GM12878 (cell line): ENCODE measurements around the gene CNGA4. TPM values are rescaled to one million over a fixed set of nuclear protein-coding genes. Genes with fewer than 3 reads are reported as not detected.

Source experiments
- ATAC-seq: fragments of 200-7000 bp; cut with Tn5 transposase; 3 replicates; pipeline ENCODE4 v1.9.1; 2020; ENCODE audit warnings: mild to moderate bottlenecking, moderate library complexity
- BruUV-seq: library from RNA; stranded (reverse); fragments of 400-500 nt; replicated peaks from 2 replicates; lab custom pipeline; 2021; lab: Mats Ljungman, UMichigan
- CTCF ChIA-PET: fragments of 300-600 bp; sonication (Branson Sonifier 250); formaldehyde crosslinking; extraction: SDS; loops from one replicate; lab custom pipeline; 2021; ENCODE audit warnings: inconsistent platforms; lab: Yijun Ruan, JAX
- POLR2A ChIA-PET: fragments of 350-600 bp; formaldehyde crosslinking; extraction: SDS; loops from one replicate; lab custom pipeline; 2021; ENCODE audit warnings: inconsistent platforms; lab: Charles Lee
- RAD21 ChIA-PET: fragments of 300-600 bp; sonication (Branson Sonifier 250); formaldehyde crosslinking; loops from one replicate; lab custom pipeline; 2023; ENCODE audit warnings: antibody characterized with exemption; ENCODE audit not compliant: unreplicated experiment; lab: Charles Lee
- SMC1A ChIA-PET: fragments of 300-600 bp; sonication (Branson Sonifier 250); formaldehyde crosslinking; loops from one replicate; lab custom pipeline; 2023; ENCODE audit not compliant: unreplicated experiment, uncharacterized antibody; lab: Charles Lee
- DNase-seq: peaks from one replicate; pipeline ENCODE4 v3.0.0-alpha.2; 2011; ENCODE audit warnings: low read depth, low spot score
- FAIRE-seq: peaks from 3 replicates; lab custom pipeline; 2011; peaks lifted over from hg19 to GRCh38; lab: Jason Lieb, UNC
- H2AFZ ChIP-seq: 2 replicates; pipeline ENCODE4 v1.6.0; 2011; ENCODE audit warnings: low read depth, low read length, control low read depth; ENCODE audit not compliant: control insufficient read depth
- H3K27ac ChIP-seq: 2 replicates; pipeline ENCODE4 v1.5.1; 2011; ENCODE audit warnings: control low read depth; ENCODE audit not compliant: control insufficient read depth, insufficient read depth
- H3K27me3 ChIP-seq, 2 experiments: replicated peaks in 1 of 2; 2 replicates each; pipeline versions ENCODE4 v1.6.0 to v1.6.1; 2011; ENCODE audit warnings: low read length in 1 of 2; ENCODE audit not compliant: control insufficient read depth in 2 of 2, insufficient read depth in 2 of 2
- H3K36me3 ChIP-seq, 2 experiments: 2 replicates each; pipeline ENCODE4 v1.5.1; 2011; ENCODE audit warnings: low read length in 1 of 2; ENCODE audit not compliant: control insufficient read depth in 2 of 2, insufficient read depth in 2 of 2
- H3K4me1 ChIP-seq: 2 replicates; pipeline ENCODE4 v1.6.1; 2011; ENCODE audit warnings: mild to moderate bottlenecking, low read length, moderate library complexity, mixed read lengths; ENCODE audit not compliant: control insufficient read depth, insufficient read depth
- H3K4me2 ChIP-seq: 2 replicates; pipeline ENCODE4 v1.6.0; 2011; ENCODE audit warnings: control low read depth; ENCODE audit not compliant: control insufficient read depth, insufficient read depth
- H3K4me3 ChIP-seq: fragments of 200-600 bp; sonication (generic); 2 replicates; pipeline ENCODE4 v1.5.1; 2016
- H3K79me2 ChIP-seq: 2 replicates; pipeline ENCODE4 v1.6.0; 2011; ENCODE audit warnings: low read length; ENCODE audit not compliant: control insufficient read depth, insufficient read depth
- H3K9ac ChIP-seq: 2 replicates; pipeline ENCODE4 v1.8.0; 2011; ENCODE audit warnings: low read length, control low read depth, mixed read lengths; ENCODE audit not compliant: control insufficient read depth, insufficient read depth
- H3K9me3 ChIP-seq: replicated peaks from 3 replicates; pipeline ENCODE4 v1.5.1; 2011; ENCODE audit warnings: mild to moderate bottlenecking, low read length; ENCODE audit not compliant: control insufficient read depth, insufficient read depth
- H4K20me1 ChIP-seq: 2 replicates; pipeline ENCODE4 v1.6.0; 2011; ENCODE audit not compliant: control insufficient read depth, insufficient read depth
- ATF7 ChIP-seq: fragments of 450-650 bp; IDR thresholded peaks from 2 replicates; pipeline ENCODE4 v1.6.1; 2016; ENCODE audit warnings: low read depth, mild to moderate bottlenecking
- BHLHE40 ChIP-seq, 2 experiments: fragments of 450-650 bp in 1 of 2; IDR thresholded peaks; 2 replicates each; pipeline ENCODE4 v1.6.1; 2011 to 2017; ENCODE audit warnings: low read depth in 2 of 2, borderline replicate concordance in 1 of 2, improper control_type of control experiment in 1 of 2, low read length in 1 of 2, mild to moderate bottlenecking in 1 of 2
- BMI1 ChIP-seq: fragments of 450-650 bp; IDR thresholded peaks from 2 replicates; pipeline ENCODE4 v1.6.1; 2016; ENCODE audit warnings: mild to moderate bottlenecking, moderate library complexity, borderline replicate concordance
- CREB1 ChIP-seq: IDR thresholded peaks from 2 replicates; pipeline ENCODE4 v1.6.1; 2012; ENCODE audit warnings: low read depth, mild to moderate bottlenecking, inconsistent platforms
- CUX1 ChIP-seq: IDR thresholded peaks from 2 replicates; pipeline ENCODE4 v1.6.1; 2012; ENCODE audit warnings: improper control_type of control experiment, low read depth, low read length; ENCODE audit not compliant: insufficient replicate concordance
- EZH2 ChIP-seq: IDR thresholded peaks from 2 replicates; pipeline ENCODE4 v1.6.1; 2012; ENCODE audit warnings: low read depth, mild to moderate bottlenecking, control low read depth, inconsistent platforms, low read length, borderline replicate concordance; ENCODE audit not compliant: control insufficient read depth
- HCFC1 ChIP-seq: fragments of 150-350 bp; IDR thresholded peaks from 2 replicates; pipeline ENCODE4 v1.6.1; 2014; ENCODE audit warnings: low read length
- MTA2 ChIP-seq: fragments of 450-650 bp; IDR thresholded peaks from 2 replicates; pipeline ENCODE4 v1.6.1; 2016; ENCODE audit warnings: low read depth, mild to moderate bottlenecking, moderate library complexity
- NFIC ChIP-seq: IDR thresholded peaks from 2 replicates; pipeline ENCODE4 v1.6.1; 2012; ENCODE audit warnings: low read depth, mild to moderate bottlenecking, inconsistent platforms, low read length, moderate library complexity
- PAX8 ChIP-seq: fragments of 450-650 bp; IDR thresholded peaks from 2 replicates; pipeline ENCODE4 v1.6.1; 2017; ENCODE audit warnings: mild to moderate bottlenecking, moderate library complexity
- PBX3 ChIP-seq: IDR thresholded peaks from 2 replicates; pipeline ENCODE4 v1.6.1; 2011; ENCODE audit warnings: mild to moderate bottlenecking, low read depth, low read length, moderate library complexity; ENCODE audit not compliant: insufficient replicate concordance
- RELA ChIP-seq: fragments of 450-650 bp; IDR thresholded peaks from 2 replicates; pipeline ENCODE4 v1.8.0; 2014; ENCODE audit warnings: borderline replicate concordance; ENCODE audit not compliant: partially characterized antibody
- TAF1 ChIP-seq: IDR thresholded peaks from 2 replicates; pipeline ENCODE4 v1.6.1; 2011; ENCODE audit warnings: mild to moderate bottlenecking, low read depth, low read length, borderline replicate concordance
- TARDBP ChIP-seq: IDR thresholded peaks from 2 replicates; pipeline ENCODE4 v1.6.1; 2016; ENCODE audit warnings: borderline replicate concordance
- TBL1XR1 ChIP-seq: IDR thresholded peaks from 2 replicates; pipeline ENCODE4 v1.6.1; 2012; ENCODE audit warnings: low read depth, low read length, improper control_type of control experiment
- WGBS: methylation state at CpG from one replicate; pipeline ENCODE4 v1.1.6; 2016; ENCODE audit warnings: low lambda C conversion rate; ENCODE audit not compliant: insufficient replicate concordance, insufficient coverage; ENCODE audit errors: missing lambda C conversion rate; 5-methylcytosine and 5-hydroxymethylcytosine counted together
- in situ Hi-C: fragments of 300-500 bp; cut with MboI; formaldehyde crosslinking; loops from 9 replicates; pipeline ENCODE4 v1.14.3; 2018; ENCODE audit warnings: mixed read lengths
- intact Hi-C: fragments of 100-400 bp; cut with micrococcal nuclease; formaldehyde crosslinking; loops from one replicate; pipeline ENCODE4 v1.14.2; 2022; ENCODE audit not compliant: unreplicated experiment
- polyA plus RNA-seq, 11 experiments: library from polyadenylated mRNA; depleted of rRNA in 4 of 11; unstranded in 6 of 11; stranded (reverse) in 5 of 11; fragments of >200 nt; fragmentation: Nextera tagmentation in 4 of 11; fragmentation: Illumina TruSeq in 1 of 11; extraction: Ambion mirVana in 4 of 11; extraction: Trizol in 1 of 11; gene quantifications; 1 replicate in 1 of 11; 2 replicates in 10 of 11; pipeline versions ENCODE4 v1.2.1 to v1.2.3, GENCODE V29; 2011 to 2016; ENCODE audit warnings: inconsistent platforms in 2 of 11, missing spikeins in 2 of 11, low read depth in 1 of 11
- total RNA-seq, 4 experiments: library from RNA; depleted of rRNA in 3 of 4; stranded (reverse); fragments of >200 nt in 3 of 4; fragmentation: Illumina TruSeq in 1 of 4; extraction: Trizol in 1 of 4; gene quantifications; 2 replicates each; pipeline versions ENCODE4 v1.2.1 to v1.2.3, GENCODE V29; 2013 to 2021

Gene CNGA4
- total and polyA plus RNA-seq, 10 of the 15 experiments (the other 5 are each of a cell fraction or from before 2014, with no cell fraction given): 0.05 to 0.26 (median 0.07) TPM; not detected in 5

GRCh38 chr11:6214530-6214929, 24.4 kb upstream of the CNGA4 start:
- in situ Hi-C loops (no loop called here), intact Hi-C loops (no loop called here)
- 86% methylated on average over 10 of the region's 10 CpGs for WGBS
- Histone ChIP-seq H3K4me3 (no peak overlapping the region), H3K9ac (no peak overlapping the region), H2AFZ (no peak overlapping the region), H3K4me1 (no peaks in the 10 kb centered on the region), H3K9me3 (no peaks in the 10 kb centered on the region), H3K79me2 (no peaks in the 10 kb centered on the region), H3K4me2 (no peak overlapping the region), H3K27me3 (no peaks in the 10 kb centered on the region), H4K20me1 (no peaks in the 10 kb centered on the region), H3K36me3 (peaks cover 11 to 17% of the 10 kb centered on the region in 2 experiments; a peak in 3 of 4 replicates), H3K27ac (no peak overlapping the region)
- ChIA-PET POLR2A (interaction anchor here (1.1 kb wide), 1 partner anchor 10 kb away, joined by 3 read pairs; no protein-coding TSS in a partner anchor), SMC1A (interaction anchor here (0.6 to 2.3 kb wide), 3 partner anchors 10 to 590 kb away, joined by 3 to 7 read pairs (median 4); no protein-coding TSS in a partner anchor), CTCF (no interaction called here), RAD21 (no interaction called here)
- DNase-seq (no peak), FAIRE-seq (no peak), ATAC-seq (no peak)
- TF ChIP-seq CREB1: no peak
- no peak for TF ChIP-seq CUX1
- no peak for TF ChIP-seq HCFC1
- no peak for TF ChIP-seq NFIC
- no peak for TF ChIP-seq EZH2
- TF ChIP-seq TBL1XR1: no peak
- no peak for TF ChIP-seq MTA2
- no peak for TF ChIP-seq PAX8
- TF ChIP-seq TARDBP: no peak
- no peak for TF ChIP-seq BHLHE40 (IDR thresholded peaks at IDR 0.05; ENCODE audit: borderline replicate concordance in 1 of 2, low read depth in 2 of 2, low read length in 1 of 2)
- TF ChIP-seq RELA: no peak
- no peak for TF ChIP-seq TAF1
- TF ChIP-seq BMI1: no peak
- no peak for TF ChIP-seq ATF7
- TF ChIP-seq PBX3: no peak
- no TSS peak for BruUV-seq
